Astrocyte of the spinal cord (primary cell): ENCODE data around the gene ITPRID2.

Experiments
- DNase-seq: peaks from one replicate; pipeline ENCODE4 v3.0.0; 2011; ENCODE audit warnings: low read depth, low spot score
- H3K4me3 ChIP-seq: 2 replicates; pipeline ENCODE4 v1.5.1; 2011; ENCODE audit warnings: low read depth, mild to moderate bottlenecking, low read length, moderate library complexity
- in situ Hi-C: cut with HindIII; loops from 2 replicates; pipeline ENCODE4 v1.10.0; 2017; ENCODE audit warnings: low sequenced_read_pairs
- TF ChIP-seq, protein P1 (sequence below): IDR thresholded peaks from 2 replicates; pipeline ENCODE4 v1.5.1; 2012; ENCODE audit warnings: low read depth, mild to moderate bottlenecking, low read length, inconsistent platforms

ITPRID2 gene

DNA sequence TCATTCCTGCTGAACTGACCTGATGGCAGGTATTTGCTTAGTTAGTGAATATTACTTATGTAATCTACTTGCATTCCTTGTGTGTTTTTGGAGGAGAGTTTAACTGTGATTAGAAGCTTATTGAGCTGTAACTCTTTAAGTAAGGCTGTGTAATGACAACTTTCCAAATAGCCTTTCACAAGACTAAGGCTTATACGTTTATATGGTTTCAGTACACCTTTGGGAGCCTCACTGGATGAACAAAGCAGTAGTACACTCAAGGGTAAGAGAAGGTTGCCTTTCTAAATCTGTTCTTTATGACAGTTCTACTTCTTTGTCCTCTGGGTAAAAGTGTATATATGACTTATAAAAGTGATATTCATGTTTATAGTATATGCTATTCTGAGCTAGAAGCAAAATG, 4.3 kb downstream of the ITPRID2 start:
- no peak for DNase-seq
- peak overlapping the region; percentile 89 for H3K4me3 ChIP-seq
- in situ Hi-C loops = no loop called here
- TF ChIP-seq, protein P1, sequence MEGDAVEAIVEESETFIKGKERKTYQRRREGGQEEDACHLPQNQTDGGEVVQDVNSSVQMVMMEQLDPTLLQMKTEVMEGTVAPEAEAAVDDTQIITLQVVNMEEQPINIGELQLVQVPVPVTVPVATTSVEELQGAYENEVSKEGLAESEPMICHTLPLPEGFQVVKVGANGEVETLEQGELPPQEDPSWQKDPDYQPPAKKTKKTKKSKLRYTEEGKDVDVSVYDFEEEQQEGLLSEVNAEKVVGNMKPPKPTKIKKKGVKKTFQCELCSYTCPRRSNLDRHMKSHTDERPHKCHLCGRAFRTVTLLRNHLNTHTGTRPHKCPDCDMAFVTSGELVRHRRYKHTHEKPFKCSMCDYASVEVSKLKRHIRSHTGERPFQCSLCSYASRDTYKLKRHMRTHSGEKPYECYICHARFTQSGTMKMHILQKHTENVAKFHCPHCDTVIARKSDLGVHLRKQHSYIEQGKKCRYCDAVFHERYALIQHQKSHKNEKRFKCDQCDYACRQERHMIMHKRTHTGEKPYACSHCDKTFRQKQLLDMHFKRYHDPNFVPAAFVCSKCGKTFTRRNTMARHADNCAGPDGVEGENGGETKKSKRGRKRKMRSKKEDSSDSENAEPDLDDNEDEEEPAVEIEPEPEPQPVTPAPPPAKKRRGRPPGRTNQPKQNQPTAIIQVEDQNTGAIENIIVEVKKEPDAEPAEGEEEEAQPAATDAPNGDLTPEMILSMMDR = no peak

GRCh38 chr2:181896286-181896685, 4.8 kb downstream of the ITPRID2 start:
- TF ChIP-seq, protein P1 = no peak
- no peak for DNase-seq
- in situ Hi-C loops = no loop called here
- H3K4me3 ChIP-seq = peak overlapping the region; percentile 10

DNA sequence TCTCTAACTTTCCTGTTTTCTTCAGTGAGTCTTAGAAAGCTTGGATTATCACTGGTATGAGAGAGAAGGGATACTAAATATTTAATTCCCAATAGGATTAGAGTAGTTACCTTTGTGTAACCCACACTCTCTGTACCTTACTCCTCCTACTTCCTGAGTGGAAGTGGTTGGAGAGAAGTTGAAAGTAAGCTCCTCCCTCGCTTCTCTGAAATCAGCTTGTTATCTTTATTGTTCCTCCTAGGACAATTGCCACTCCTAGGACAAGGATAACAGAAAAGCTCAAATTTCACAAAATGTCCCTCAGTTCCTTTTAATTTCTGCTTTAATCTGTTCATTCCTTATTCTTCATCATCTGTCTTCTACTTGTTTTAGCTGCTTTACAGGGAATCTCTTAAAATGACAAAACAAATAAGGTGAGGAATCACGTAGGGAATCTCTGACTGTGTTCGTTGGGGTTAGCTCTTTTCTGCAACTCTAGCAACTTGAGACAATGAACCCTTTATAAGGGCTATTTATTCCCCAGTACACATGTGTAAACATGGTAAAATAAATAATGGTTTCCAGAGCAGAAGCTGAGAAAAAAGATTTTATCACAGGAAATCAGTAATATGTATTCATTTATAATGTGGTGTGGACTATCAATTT, 8.6 kb downstream of the ITPRID2 start:
- DNase-seq = no peak
- no peak overlapping the region for H3K4me3 ChIP-seq
- TF ChIP-seq, protein P1 = no peak
- in situ Hi-C loops = no loop called here

GRCh38 chr2:181902625-181903024, 11.1 kb downstream of the ITPRID2 start:
- no peak for DNase-seq
- H3K4me3 ChIP-seq = no peak overlapping the region
- TF ChIP-seq, protein P1 = no peak
- in situ Hi-C loops = no loop called here

DNA sequence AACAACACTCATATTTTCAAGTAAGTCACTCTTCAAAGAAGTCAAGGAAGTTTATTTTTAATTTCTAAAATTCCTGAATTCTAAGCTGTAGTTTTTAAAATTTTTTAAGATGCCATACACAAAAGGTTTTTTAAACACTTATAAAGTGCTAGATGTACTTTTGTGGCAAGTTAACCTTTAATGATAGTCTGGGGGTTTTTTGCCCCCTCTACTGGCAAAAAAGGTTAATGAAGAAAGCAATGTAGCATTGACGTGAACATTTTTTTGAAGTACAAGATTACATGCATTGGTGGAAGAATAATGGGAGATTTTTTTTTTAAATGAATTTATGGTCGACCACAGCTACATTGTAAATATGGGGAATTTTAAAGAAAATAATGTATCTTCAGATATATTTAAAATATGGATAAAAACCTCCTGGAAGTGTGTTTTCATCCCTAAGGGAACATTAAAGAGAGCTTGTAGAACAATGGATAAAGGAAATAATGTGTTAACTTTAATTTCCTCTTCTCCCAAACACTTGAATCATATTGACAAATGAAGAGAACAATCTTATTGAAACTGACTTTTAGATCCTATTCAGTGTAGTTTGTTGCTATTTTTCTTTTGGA, 12.6 kb downstream of the ITPRID2 start:
- in situ Hi-C loops = no loop called here
- DNase-seq = peak; percentile 68

DNA sequence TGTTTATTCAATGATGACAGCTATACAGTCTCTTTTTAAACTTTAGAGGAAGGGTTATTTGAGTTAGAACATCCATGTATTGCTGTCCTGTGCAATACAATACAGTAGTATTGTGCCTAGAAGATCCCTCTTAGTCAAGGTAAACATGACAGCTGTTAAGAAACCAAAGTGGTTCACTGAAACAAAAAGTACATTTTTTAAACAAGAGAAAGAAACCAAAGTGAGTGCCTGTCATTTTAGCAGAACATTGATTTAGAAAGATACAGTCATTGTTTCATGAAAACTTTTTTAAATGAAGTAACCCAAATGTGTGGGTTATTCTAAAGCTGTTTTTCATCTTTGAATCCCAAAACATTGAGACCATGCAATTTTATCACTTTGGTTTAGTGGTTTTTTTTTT, 15.5 kb downstream of the ITPRID2 start:
- DNase-seq = no peak
- no peak overlapping the region for H3K4me3 ChIP-seq
- TF ChIP-seq, protein P1 = no peak
- in situ Hi-C loops = no loop called here

More for the DNA sequence above, 12.6 kb downstream of the ITPRID2 start:
- no peak overlapping the region for H3K4me3 ChIP-seq
- TF ChIP-seq, protein P1 = peak; percentile 69
